NCI-H2029 treated with DMSO at 0.1 percent for 48 hours (cell line): ENCODE data around the gene CRLF3.
"Not testable (repeated sequence)": the region's sequence is repeated elsewhere in the genome, so short reads cannot be mapped to it uniquely, and the experiment has no call there.

Experiments used
- DNase-seq: peaks from one replicate; lab custom pipeline; 2025; lab: John Stamatoyannopoulos, UW

The CRLF3 gene

GRCh38 chr17:30814860-30815259 is 9.6 kb downstream of the CRLF3 start:
- DNase-seq = not testable (repeated sequence)

- DNase-seq = not testable (repeated sequence)
Observed at GRCh38 chr17:30814236-30814635, 10.3 kb downstream of the CRLF3 start.

- no peak for DNase-seq
Observed at GRCh38 chr17:30812218-30813177, 12.0 kb downstream of the CRLF3 start.

- DNase-seq = no peak
Observed at GRCh38 chr17:30809867-30810266, 14.6 kb downstream of the CRLF3 start.

GRCh38 chr17:30808785-30809286 is 15.7 kb downstream of the CRLF3 start:
- DNase-seq = no peak

- DNase-seq = no peak
Observed at GRCh38 chr17:30807896-30808295, 16.6 kb downstream of the CRLF3 start.

- no peak for DNase-seq
Observed at GRCh38 chr17:30805944-30806456, 18.5 kb downstream of the CRLF3 start.

GRCh38 chr17:30801671-30802070 is 22.8 kb downstream of the CRLF3 start:
- no peak for DNase-seq

- no peak for DNase-seq
Observed at GRCh38 chr17:30796016-30796415, 28.5 kb downstream of the CRLF3 start.

- DNase-seq = no peak
Observed at GRCh38 chr17:30794372-30794771, 30.1 kb downstream of the CRLF3 start.

GRCh38 chr17:30793282-30793977 is 31.1 kb downstream of the CRLF3 start:
- DNase-seq = no peak

GRCh38 chr17:30790279-30790678 is 34.2 kb downstream of the CRLF3 start:
- DNase-seq = no peak

GRCh38 chr17:30788918-30789317 is 35.6 kb downstream of the CRLF3 start:
- DNase-seq = no peak

- DNase-seq = no peak
Observed at GRCh38 chr17:30782206-30782605, 42.3 kb downstream of the CRLF3 start.

GRCh38 chr17:30780343-30780742 is 44.1 kb downstream of the CRLF3 start:
- no peak for DNase-seq

GRCh38 chr17:30768771-30769170 is 55.7 kb downstream of the CRLF3 start:
- DNase-seq = not testable (repeated sequence)

- DNase-seq = not testable (repeated sequence)
Observed at GRCh38 chr17:30767641-30768404, 56.7 kb downstream of the CRLF3 start.

GRCh38 chr17:30761060-30761459 is 63.4 kb downstream of the CRLF3 start:
- no peak for DNase-seq

GRCh38 chr17:30753291-30753690 is 71.2 kb downstream of the CRLF3 start:
- not testable (repeated sequence) for DNase-seq

- not testable (repeated sequence) for DNase-seq
Observed at GRCh38 chr17:30750982-30751381, 73.5 kb downstream of the CRLF3 start.

- not testable (repeated sequence) for DNase-seq
Observed at GRCh38 chr17:30747621-30748020, 76.9 kb downstream of the CRLF3 start.

- DNase-seq = not testable (repeated sequence)
Observed at GRCh38 chr17:30742669-30743068, 81.8 kb downstream of the CRLF3 start.
